GM18867 (cell line): ENCODE data around the gene GART.
"Not testable (repeated sequence)": the region's sequence is repeated elsewhere in the genome, so short reads cannot be mapped to it uniquely, and the experiment has no call there.

Experiments used
- ATAC-seq: cut with Tn5 transposase; IDR thresholded peaks from one replicate; pipeline ENCODE4 v1.9.1; 2021; ENCODE audit warnings: mild to moderate bottlenecking, moderate library complexity; ENCODE audit not compliant: unreplicated experiment

Gene GART

GRCh38 chr21:33522297-33522952 lies 19.5 kb downstream of the GART start:
- ATAC-seq = no peak

DNA sequence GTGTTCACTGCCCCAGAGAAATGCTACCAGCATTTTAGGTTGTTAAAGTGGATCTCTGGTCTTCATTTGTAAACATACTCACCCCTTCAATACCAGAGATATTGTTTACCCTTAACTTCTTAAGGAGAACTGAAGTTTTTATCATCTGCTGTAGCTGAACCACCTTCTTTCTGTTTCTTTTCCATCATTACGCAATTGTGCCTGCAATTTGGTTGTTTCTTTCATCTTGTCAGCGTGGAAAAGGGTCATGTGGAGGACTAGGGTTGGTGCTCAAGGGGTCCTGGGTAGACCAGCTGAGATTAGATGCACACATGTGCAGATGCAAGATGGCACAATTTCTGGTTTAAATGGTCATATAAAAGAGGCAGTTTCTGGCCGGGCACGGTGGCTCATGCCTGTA lies 23.0 kb downstream of the GART start:
- ATAC-seq = no peak

DNA sequence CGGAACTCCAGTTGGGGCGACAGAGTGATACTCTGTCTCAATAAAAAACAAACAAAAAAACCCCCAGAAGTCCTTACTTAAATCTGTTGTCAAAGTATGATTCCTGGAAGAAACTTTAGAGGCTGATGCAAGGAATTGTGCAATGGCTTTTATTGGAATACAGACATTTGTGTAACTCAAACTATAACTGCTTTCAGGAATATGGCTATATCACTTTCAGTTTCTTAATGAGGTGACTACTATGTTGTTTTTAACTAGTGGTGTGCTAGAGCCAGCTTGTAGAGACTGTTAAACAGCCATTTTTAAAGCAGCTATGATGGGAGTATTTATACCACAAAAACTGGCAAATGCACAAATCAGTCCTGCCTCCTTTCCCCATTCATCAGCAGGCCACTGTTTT lies 27.7 kb downstream of the GART start:
- ATAC-seq = no peak

DNA sequence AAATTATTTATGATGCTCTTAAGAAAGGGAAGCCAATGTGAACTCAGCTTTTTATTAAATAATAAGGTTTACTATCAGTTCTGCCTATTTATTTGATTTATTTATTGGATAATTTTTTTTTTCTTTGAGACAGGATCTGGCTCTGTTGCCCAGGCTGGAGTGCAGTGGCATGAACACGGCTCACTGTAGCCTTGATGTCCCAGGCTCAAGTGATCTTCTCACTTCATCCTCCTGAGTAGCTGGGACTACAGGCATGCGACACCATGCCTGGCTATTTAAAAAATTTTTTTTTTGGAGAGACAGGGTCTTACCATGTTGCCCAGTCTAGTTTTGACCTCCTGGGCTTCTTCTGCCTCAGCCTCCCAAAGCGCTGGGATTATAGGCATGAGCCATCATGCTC lies 29.4 kb downstream of the GART start:
- ATAC-seq = no peak

DNA sequence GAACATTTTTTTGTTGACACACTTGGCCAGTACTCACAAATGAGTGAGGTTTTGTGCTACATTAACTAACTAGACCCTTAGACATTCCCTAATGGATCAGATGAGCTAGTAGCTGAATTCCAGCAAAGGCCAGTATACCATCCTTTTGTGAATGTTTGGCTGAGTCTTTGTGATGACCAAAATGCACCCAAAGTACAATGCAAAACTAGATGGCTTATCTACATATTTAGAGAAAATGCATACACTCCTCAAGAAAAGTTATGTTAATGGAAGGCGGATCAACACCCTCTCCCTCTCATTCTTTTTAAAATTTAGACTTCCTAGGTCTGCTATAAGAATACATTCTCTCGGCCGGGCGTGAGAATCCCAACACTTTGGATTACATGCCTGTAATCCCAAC lies 30.3 kb downstream of the GART start:
- ATAC-seq = no peak

GRCh38 chr21:33510826-33511225 lies 31.1 kb downstream of the GART start:
- ATAC-seq = no peak

GRCh38 chr21:33507003-33507402 lies 34.9 kb downstream of the GART start:
- not testable (repeated sequence) for ATAC-seq

GRCh38 chr21:33505833-33506232 lies 36.1 kb downstream of the GART start:
- no peak for ATAC-seq

DNA sequence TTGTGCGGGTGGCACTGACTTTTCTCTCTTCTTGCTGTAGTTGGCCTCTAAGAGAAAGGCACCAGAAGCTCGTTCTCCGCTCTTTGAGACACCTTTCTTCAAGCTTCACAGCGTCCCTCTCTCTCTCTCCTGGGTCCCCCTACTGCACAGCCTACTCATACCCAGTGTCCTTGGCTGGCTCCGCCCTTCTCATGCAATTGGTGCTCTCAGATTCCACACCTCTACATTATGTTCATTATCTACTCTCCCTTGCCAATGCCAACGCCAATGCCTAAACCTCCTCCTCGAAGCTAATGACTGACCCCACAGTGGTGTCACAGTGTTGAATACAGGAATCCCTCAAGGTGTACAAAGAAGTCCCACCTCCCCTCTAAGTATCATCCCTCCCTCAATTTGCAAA lies 45.6 kb downstream of the GART start:
- ATAC-seq = no peak

DNA sequence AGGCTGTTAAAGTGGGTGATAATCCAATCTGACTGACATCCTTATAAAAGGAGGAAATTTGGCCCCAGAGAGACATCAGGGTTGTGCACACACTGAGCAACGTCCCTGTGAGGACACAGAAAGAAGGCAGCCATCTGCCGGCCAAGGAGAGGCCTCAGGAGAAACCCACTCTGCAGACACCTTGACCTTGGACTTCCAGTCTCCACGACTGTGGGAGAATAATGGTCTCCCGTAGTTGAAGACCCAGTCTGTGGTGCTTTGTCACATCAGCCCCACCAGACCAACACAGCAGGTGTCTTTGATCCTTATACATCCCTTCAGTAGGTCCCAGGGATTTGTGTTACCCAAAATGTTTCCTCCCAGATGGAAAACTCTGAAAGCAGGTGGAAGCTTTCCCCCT lies 46.2 kb downstream of the GART start:
- no peak for ATAC-seq

DNA sequence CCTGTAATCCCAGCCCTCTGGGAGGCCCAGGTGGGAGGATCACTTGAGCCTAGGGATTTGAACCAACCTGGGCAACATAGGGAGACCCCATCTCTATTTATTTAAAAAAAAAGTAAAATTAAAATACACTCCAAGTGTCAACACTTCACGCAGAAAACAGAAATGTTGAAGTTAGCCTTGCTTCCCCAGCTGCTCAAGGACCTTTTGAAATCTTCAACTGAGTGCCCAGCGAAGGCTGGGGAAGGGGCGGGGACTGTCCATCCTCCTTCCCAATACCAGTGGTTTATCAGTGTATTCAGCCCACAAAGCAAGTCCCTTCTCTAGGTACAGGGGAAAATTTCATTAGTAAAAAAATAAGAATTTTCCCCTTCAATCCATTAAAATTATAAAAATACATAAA lies 48.2 kb downstream of the GART start:
- no peak for ATAC-seq

DNA sequence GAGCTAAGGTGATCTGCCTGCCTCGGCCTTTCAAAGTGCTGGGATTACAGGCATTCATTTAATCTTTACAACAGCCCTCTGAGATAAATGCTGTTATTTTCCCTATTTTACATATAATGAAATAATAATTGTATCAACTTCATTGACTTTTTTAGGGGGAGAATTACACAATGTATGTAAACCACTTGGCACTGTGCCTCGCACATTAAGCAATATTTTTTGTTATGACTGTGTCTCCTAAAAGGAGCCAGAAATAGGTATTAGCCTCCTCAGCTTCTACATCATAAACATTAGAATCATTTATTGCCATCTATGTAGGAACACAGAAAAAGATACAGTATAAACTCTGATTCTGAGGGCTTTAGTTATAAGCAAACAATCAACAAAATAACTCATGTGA lies 49.3 kb downstream of the GART start:
- ATAC-seq = no peak

DNA sequence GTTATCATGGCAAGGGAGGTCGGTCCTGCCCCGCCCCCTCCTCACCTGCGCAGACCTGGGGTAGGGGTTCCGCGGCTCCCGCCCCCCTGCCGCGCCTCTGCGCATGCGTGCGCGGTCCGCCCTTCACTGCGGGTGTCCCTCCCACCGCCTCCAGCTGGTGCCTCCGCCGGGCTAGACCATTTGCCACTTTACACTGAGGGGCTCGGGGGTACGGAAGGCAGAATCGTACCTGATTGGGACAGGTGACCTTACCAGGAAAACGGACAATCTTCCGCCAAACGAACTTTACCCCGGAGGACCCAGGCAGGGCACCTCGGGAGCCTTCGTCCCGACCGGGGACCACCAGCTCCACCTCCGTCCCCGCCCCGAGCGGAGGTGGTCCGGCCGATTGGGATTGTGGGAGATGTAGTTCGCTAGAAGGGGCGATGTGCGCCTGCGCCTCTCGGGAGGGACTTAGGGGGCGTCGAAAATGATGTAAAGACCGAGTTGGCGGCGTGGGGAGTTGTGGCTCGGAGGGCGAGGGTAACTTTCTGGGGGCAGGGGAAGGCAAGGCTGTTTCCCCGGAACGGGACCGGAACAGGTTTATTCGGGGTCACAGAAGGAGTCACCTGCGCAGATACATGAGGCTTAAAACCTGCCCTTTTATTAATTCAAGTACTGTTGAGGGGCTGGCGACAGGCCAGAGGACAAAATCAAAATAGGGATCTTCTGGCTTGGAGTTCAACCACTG lies 50.4 kb downstream of the GART start, which contains the start of gene DNAJC28:
Gene DNAJC28, minus strand, starts transcription at position 344 of the 730 bp plus-strand sequence. CDS start 2,323 bp downstream, outside the sequence.
- ATAC-seq = peak; percentile 97

DNA sequence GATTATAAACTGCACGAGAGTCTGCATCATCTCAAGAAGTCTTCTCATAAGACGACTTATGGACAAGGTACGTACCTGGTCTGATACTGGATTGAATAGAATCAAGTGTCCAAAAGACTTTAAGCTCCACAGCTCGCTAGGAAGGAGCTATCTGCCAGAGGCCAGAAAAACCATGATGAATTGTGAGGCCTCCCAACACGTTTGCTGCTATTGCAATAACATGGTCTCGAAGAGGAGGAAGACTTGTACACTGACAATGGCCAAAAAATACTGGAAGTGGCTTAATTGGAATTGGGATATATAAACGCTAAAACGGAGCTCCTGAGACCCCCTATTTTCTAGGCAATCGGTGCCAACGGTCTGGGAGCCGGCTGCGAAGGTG lies 50.9 kb downstream of the GART start:
- ATAC-seq = no peak

DNA sequence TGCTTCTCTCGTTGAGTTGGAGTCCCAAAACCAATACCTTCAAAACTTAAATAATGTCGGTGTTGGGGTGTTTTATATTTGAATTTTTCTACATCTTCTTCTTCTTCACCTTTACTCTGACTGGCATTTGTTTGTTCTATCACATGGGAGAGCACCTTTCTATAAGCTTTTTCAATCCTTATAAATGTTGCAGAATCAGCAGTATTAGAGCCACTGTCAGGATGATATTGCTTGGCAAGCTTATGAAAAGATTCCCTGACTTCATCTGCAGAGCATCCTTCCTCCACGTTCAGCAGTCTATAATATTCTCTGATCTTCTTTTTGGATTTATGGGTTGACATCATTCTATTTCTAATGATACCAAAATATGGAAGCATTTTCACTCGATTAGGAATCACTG lies 53.0 kb downstream of the GART start:
- no peak for ATAC-seq

GRCh38 chr21:33487996-33488395 lies 53.9 kb downstream of the GART start:
- no peak for ATAC-seq

DNA sequence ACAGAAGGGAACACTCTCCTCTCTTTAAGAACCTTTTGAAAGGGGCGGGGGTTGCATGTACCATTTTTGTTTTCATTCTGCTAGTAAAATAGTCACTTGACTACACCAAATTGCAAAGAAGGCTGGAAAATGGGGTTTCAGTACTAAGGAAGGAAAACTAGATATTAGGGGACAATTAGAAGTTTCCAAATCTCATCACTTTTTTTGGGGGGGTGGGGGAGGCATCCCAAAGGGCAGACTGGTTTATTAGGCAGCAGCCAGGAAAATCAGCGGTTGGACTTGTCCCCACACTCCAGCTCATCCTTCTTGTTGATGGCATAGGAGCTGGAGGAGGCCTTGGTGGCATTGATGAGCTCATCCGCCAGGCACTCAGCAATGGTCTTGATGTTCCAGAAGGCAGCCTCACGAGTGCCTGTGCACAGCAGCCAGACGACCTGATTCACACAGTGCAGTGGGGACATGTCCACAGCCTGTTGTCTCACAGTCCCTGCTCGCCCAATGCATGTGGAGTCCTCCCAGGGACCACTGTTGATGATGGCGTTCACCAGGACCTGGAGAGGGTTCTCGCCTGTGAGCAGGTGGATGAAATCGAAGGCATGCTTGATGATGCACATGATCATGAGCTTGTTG lies 60.5 kb downstream of the GART start:
- no peak for ATAC-seq

GRCh38 chr21:33480481-33481103 lies 61.3 kb downstream of the GART start:
- ATAC-seq = no peak

DNA sequence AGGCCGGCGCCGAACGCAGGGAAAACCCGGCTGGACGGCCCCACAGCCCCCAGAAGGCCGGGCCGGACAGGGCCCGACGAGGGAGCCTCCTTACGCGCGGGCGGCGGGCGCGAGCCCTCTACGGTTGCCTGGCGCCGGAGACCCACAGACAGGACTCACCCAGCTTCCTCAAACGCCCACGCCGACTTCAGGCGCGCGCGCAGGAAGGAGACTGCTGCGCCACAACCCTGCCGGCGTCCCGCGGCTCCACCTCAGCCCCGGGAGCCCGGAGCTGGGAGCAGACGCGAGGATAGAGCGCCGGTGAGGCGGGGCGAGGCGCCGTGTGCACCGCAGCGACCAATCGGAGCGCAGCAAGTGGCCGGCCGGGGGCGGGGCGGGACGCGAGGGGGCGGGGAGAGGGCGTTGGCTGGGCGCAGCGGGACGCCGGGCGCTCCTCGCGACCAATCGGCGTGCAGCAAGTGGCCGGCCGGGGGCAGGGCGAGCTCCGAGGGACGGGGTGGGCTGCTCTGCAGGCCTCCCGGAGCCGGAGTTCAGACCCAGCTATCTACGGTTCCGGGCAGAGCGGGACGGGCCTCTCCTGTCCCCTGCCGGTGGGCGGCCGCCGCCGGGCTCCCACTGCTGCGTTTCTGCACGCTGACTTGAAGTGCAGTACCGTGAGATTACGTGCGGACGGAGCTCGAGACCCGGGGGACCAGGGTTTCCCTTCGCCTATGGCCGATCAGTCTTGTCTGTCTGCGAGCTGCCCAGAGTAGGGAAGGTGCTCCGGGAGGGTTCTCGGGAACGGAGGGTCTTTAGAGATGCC lies 62.0 kb downstream of the GART start, which contains the start of gene TMEM50B:
Gene TMEM50B, minus strand, starts transcription at position 296 of the 802 bp plus-strand sequence. CDS start 11,089 bp downstream, outside the sequence.
- ATAC-seq = peak; percentile 87

DNA sequence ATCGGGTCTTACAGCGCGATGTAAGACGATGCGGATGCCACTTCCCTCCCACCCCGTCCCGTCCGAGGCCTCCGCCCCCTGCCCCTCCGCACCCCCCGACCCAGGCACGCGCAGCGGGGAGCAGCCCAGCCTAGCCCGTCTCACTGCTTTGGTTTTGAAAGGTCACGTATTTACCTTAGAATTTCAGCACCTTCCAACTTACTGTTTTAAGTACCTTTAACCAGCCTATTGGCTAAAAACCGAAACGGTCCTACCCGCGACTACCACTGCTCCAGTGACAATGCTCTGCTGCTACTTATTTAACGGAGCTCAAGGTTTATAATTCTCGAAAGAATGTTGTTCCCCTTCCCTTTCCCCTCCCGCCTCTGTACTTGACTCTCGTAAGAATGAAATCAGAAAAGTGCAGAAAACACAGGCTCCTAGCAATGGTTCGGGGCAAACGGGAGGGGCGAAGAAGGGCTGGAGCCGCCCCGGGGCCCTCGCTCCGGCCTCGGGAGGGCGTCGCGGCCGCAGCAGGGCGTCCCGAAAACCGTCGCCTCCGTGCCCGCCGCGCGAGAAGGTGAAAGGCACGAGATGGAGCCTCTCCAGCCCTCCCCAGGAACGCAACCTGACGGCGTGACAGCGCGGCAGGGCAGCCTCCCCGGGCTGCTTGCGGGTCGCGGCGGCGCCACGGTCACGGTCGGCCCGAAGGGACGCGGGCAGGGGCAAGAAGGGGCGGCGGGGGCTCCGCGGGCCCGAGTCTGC lies 62.8 kb downstream of the GART start:
- ATAC-seq = peak; percentile 23
